ENCODE data around the gene C2CD4B. TPM values are rescaled to one million over a fixed set of nuclear protein-coding genes. Genes with fewer than 3 reads are reported as not detected.

C2CD4B gene
- polyA plus RNA-seq, 4 donors: 0.65 to 0.84 (median 0.81) TPM

DNA sequence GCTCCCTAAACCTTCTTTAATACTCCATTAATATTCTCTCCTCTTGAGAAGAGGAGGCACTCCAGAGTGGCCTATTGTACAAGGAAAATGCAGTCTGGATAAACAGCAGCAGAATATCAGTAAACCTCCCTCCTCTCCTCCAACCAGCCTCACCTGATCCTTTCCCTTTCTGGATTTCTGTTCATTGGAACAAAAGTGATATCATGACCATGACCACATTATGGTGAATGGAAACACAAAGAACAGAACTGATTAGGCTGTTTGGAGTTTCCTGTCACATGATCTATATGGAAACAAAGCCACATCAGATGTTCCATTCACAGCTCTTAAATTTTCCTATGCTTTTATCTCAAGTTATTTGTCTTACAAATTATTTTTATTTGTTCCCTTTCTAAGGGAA lies 14.6 kb downstream of the C2CD4B start:
- DNase-seq (ENCODE audit: low read depth in 4 of 4, low spot score in 2 of 4): no peak

- DNase-seq (ENCODE audit: low read depth in 4 of 4, low spot score in 2 of 4): no peak
Measured at GRCh38 chr15:62149729-62150128, 15.4 kb downstream of the C2CD4B start.

- no peak for DNase-seq (ENCODE audit: low read depth in 4 of 4, low spot score in 2 of 4)
Measured at GRCh38 chr15:62147551-62147950, 17.5 kb downstream of the C2CD4B start.

GRCh38 chr15:62147149-62147548 lies 17.9 kb downstream of the C2CD4B start:
- no peak for DNase-seq (ENCODE audit: low read depth in 4 of 4, low spot score in 2 of 4)

DNA sequence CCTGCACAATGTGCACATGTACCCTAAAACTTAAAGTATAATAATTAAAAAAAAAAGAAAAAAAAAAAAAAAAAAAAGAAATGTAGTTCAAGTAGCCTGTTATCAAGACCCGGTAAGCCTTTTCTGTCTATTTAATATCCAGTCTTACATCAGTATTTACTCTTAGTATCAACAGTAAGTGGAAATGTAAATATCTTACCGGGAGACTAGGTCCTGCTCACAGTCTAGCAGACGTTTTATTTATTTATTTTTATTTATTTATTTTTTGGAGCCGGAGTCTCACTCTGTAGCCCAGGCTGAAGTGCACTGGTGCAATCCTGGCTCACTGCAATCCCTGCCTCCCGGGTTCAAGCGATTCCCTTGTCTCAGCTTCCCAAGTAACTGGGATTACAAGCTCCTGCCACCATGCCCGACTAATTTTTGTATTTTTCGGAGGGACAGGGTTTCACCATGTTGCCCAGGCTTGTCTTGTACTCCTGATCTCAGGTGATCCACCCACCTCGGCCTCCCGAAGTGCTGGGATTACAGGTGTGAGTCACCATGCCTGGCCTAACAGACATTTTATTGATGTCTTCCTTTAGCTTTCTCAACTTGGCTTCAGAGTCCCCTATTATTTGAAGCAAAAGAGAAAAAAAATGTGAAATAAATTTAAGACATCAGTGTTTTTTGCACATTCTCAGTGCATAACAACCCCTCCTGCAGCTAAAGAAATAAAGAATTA lies 19.9 kb downstream of the C2CD4B start:
- DNase-seq (ENCODE audit: low read depth in 4 of 4, low spot score in 2 of 4): no peak

DNA sequence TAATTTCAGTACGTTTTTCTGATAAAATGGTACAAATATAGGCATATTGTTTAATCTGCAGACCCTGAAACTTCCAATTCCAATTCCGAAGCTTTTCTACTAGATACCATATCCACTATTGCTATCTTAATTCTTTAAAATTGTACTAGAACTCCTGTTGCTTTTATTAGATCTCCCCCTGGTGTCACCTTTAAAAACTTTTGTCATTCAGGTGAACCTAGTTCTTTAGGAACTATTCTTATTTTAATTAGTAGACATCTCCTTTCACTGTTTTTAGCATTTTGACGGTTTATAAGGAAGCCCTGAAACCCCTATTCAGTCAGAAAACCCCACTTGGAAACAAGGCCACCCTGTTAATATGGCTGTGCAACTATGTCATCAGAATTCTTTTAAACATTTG lies 22.3 kb downstream of the C2CD4B start:
- DNase-seq (ENCODE audit: low read depth in 4 of 4, low spot score in 2 of 4): no peak

DNA sequence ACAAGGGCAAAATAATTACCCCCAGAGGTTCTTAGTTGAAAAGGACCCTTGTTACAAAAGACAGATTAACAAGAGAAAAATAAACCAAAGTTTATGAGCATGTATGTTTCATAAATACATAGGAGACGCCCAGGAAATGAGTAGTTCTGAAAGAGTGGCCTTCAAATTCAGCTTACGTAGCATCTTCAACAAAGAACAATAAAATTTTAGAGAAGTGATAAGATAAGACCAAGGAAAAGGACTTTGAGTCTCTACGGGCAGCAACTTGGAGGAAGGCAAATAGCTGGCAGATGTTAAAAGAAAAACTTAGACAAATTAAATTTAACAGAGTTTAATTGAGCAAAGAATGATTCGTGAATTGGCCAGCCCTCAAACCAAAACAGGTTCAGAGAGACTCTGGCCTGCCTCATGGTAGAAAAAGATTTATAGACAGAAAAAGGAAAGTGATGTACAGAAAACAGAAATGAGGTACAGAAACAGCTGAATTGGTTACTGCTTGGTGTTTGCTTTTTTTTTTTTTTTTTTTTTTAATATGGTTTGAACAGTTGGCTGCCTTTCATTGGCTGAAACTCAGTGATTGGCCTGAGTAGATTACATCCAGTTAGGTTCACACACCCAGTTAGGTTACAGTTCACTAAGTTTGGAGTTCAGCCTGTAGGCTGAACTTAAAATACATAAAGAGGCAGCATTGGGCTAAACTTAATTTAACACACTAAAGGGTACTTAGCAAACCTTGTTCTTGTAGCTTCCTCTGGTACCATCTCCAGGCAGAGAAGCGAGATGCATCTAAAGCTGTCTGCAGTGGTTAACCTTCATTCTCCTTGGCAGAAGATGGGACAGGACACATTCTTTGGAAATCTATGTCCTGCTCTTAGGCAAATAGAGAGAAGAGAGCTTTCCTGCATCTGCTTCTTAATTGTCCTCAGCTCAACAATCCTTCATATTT lies 23.2 kb downstream of the C2CD4B start:
- no peak for DNase-seq (ENCODE audit: low read depth in 4 of 4, low spot score in 2 of 4)

DNA sequence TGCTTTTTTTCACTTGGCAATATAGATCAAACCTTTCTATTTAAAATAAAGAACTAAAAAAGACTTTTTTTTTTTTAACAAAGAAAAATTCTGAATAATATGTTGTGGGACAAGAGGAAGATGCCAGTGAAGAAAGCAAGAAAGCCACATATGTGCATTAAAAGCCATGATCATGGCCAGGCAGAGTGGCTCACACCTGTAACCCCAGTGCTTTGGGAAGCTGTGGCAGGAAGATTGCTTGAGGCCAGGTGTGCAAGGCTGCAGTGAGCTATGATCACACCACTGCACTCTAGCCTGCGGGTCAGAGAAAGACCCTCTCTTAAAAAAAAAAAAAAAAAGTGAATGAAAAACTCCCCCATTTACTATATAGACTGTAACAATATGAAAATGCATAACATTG lies 23.9 kb downstream of the C2CD4B start:
- no peak for DNase-seq (ENCODE audit: low read depth in 4 of 4, low spot score in 2 of 4)

GRCh38 chr15:62138124-62138523 lies 27.0 kb downstream of the C2CD4B start:
- DNase-seq (ENCODE audit: low read depth in 4 of 4, low spot score in 2 of 4): no peak

GRCh38 chr15:62136911-62137865 lies 27.9 kb downstream of the C2CD4B start:
- DNase-seq (ENCODE audit: low read depth in 4 of 4, low spot score in 2 of 4): no peak

DNA sequence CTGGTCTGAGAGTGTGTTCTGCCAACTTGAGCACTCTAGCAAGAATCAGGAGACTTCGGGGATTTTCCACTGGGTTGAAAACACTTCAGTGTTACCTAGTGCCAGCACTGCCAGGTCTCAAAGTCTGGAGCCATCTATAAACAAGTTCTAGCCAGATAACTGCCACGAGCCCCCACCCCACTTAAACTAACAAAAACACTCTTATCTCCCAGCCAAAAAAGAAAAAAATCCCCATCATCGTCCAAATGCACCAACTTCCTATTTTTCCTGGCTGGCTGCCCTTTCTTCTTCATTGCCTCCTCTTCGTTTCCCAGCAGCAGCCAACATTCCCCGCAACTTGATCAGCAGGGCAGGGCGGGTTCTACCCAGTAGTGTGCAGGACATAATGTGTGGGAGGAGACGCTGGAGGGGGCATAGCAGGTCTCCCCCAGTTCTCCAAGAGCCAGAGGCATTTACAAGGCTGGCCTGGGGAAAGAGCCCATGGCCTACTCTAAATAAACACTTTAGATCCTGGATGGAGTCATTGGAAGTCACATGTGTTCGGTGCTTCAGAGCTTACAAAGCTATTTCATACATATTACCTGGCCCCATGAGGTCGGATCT lies 29.5 kb downstream of the C2CD4B start:
- DNase-seq (ENCODE audit: low read depth in 4 of 4, low spot score in 2 of 4): no peak

GRCh38 chr15:62133141-62133540 lies 31.9 kb downstream of the C2CD4B start:
- DNase-seq (ENCODE audit: low read depth in 4 of 4, low spot score in 2 of 4): no peak

GRCh38 chr15:62128916-62129315 lies 36.2 kb downstream of the C2CD4B start:
- DNase-seq (ENCODE audit: low read depth in 4 of 4, low spot score in 2 of 4): no peak

GRCh38 chr15:62126364-62126763 lies 38.7 kb downstream of the C2CD4B start:
- no peak for DNase-seq (ENCODE audit: low read depth in 4 of 4, low spot score in 2 of 4)

- DNase-seq (ENCODE audit: low read depth in 4 of 4, low spot score in 2 of 4): no peak
Measured at GRCh38 chr15:62125773-62126172, 39.3 kb downstream of the C2CD4B start.

DNA sequence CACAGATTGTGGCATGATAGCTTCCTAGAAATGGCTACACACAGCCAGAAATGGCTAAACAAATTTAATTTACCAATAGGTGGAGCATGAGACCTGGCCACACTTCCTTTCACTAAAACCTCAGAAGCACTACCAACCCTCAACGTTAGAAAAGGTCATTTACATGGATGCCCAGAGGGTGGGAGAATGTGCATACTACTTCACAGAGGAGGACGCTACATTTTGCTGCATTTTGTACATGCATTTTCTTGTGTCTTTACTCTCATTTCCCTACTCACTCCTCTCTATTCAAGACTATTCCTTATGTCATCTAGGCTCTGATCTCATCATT lies 40.1 kb downstream of the C2CD4B start:
- DNase-seq (ENCODE audit: low read depth in 4 of 4, low spot score in 2 of 4): no peak

GRCh38 chr15:62124176-62124972 lies 40.7 kb downstream of the C2CD4B start:
- no peak for DNase-seq (ENCODE audit: low read depth in 4 of 4, low spot score in 2 of 4)

GRCh38 chr15:62122249-62122648 lies 42.8 kb downstream of the C2CD4B start:
- no peak for DNase-seq (ENCODE audit: low read depth in 4 of 4, low spot score in 2 of 4)

- DNase-seq (ENCODE audit: low read depth in 4 of 4, low spot score in 2 of 4): no peak
Measured at GRCh38 chr15:62121273-62122015, 43.6 kb downstream of the C2CD4B start.
